Heart left ventricle (tissue), 13 donors: Measurements from ENCODE around the gene TTC3.

Source experiments
- CTCF ChIP-seq, 12 donors: fragments of 200-600 bp; sonication (generic) in 4 of 12; IDR thresholded peaks; one replicate each; pipeline versions ENCODE4 v1.5.0 to v1.8.0; 2018 to 2022; ENCODE audit warnings: antibody characterized with exemption in 12 of 12, mild to moderate bottlenecking in 5 of 12
- POLR2A ChIP-seq, 2 donors: fragments of 450-650 bp; IDR thresholded peaks; one replicate each; pipeline ENCODE4 v1.6.1; 2017; ENCODE audit warnings: antibody characterized with exemption in 2 of 2, mild to moderate bottlenecking in 2 of 2, moderate library complexity in 2 of 2
- donor health status: ischemic (EF 13 %, LVEDD 7.1; RV severe dilation, severe dysfunction).
- donor health status: DM: no; HTN: yes; CAD: no.
- donor health status: DM: no; HTN: no; CAD: no.
- donor health status: ischemic (EF 25% LVEDD 6.9; RV normal size, moderate dysfunction).
- donor health status: ischemic (EF 25% LVEDD 5.7; RV mildly dilated, moderate dysfunction).
- donor health status: ischemic (EF 35%, LVEDD 5.7; RV mildly dilated, moderate dysfunction).
- donor health status: nonischemic (EF 11% LVEDD 7.7; RV severe dilation, severe dysfunction).
- donor health status: DM: yes; HTN: yes; CAD: no.
- donor health status: PGD.
- donor health status: ischemic (EF 29% LVEDD 5.4; RV normal size, mild dysfunction).
- donor health status: nonischemic (EF 23%, LVEDD 6.1; RV moderate dilation, normal function).

- no peak for TF ChIP-seq CTCF (IDR thresholded peaks at IDR 0.05)
- no peak for TF ChIP-seq POLR2A (IDR thresholded peaks at IDR 0.05)
These were observed 29.2 kb upstream of the TTC3 start for GRCh38 chr21:37043818-37044217.
